GM19193 (cell line): ENCODE data around the gene TOR1AIP2.

Experiments
- POLR2A ChIP-seq: IDR thresholded peaks from 4 replicates; pipeline ENCODE4 v1.6.1; 2011; ENCODE audit not compliant: insufficient read depth, insufficient read length; ENCODE audit errors: extremely low read depth

The TOR1AIP2 gene

DNA sequence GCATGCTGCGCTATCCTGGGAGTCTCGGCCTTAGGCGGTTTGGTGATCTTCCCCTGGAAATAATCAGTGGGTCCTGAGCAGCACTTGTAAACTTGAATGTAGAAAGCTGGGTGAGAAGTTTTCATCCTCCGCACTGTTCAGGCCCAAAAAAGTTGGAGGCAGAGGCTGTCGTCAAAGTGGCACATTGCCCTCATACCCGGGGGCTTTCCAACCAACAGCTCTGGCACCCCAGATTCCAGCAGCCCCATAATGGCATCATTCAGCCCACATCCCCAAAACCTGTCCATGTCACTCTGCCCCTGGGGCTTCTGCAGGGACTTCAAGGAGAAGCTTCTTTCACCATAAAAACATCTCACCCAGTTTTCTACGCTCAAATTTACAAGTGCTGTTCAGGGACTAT, 59.3 kb downstream of the TOR1AIP2 start:
- no peak for TF ChIP-seq POLR2A

DNA sequence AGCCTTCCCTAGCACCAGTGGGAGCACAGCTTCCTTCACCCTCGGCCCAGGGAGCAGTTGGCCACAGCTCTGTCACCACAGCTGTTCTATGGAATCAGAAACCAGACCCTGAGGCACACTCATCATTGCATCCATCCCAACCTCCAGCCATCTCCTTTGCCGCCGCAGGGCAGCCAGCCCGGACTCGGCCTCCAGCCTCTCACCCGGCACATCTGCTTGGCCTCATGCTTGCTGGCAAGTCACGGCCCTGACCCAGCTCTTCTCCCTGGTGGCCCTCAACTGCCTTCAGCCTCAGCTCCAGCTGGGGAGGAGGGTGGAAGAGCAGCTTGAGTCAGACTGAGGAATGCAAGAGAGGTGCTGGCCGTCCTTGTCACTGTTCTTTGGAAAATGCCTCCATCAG, 59.8 kb downstream of the TOR1AIP2 start:
- TF ChIP-seq POLR2A, result no peak

GRCh38 chr1:179817056-179817455, 60.5 kb downstream of the TOR1AIP2 start:
- no peak for TF ChIP-seq POLR2A

DNA sequence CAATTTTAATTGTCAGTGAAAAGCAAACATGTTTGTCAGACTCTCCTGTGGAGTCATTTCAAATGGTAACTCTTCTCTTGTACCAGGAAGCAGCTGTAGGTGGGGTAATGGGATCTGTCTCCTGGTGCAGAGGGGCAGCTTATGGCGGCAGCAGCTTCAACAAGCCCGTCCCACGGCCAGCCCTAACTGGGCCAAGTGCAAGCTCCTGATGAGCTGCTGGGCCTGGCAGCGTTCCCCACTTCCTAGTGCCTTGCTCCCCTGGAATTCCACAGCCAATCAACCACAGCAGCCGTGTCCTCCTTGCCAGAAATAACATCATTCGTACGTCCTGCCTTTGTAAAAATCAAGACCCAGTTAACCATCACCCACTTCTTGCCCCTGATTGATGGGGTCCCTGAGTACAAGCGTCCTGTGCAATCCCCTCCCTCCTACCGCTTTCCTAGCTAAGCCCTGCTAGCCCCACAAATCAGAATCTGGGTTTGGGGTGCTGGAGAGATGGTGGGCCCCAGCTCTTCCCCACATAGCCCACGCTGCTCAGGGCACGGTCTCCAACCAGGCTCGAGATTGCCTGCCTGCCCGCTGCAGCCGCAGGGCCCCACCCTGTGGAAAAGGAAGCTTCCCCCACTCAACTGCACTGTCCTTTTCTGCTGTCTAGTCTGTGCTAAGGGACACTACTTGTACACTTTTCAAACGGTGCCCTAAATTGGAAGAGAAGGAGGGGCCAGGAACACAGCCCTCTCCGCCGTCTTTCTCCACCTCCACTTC, 61.2 kb downstream of the TOR1AIP2 start:
- TF ChIP-seq POLR2A, result no peak

DNA sequence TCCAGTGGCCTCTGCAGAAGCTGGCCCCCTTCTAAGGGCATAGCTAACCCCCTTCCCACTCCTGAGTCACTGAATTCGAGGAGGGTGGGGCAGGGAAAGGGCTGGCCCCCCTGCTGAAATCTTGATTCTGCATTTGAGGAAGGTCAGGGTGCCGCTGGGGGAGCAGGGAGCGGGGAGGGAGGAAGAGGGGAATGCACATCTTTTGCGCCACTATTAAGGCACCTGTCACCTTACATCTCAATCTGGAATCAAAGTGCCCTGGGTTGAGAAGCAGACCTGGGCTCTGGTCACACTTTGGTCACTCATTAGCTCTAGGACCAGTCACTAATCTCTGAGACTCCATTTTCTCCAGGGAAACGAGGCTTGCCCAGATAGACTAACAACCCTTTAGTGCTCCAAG, 62.0 kb downstream of the TOR1AIP2 start:
- no peak for TF ChIP-seq POLR2A

GRCh38 chr1:179814546-179814838, 63.1 kb downstream of the TOR1AIP2 start:
- no peak for TF ChIP-seq POLR2A

DNA sequence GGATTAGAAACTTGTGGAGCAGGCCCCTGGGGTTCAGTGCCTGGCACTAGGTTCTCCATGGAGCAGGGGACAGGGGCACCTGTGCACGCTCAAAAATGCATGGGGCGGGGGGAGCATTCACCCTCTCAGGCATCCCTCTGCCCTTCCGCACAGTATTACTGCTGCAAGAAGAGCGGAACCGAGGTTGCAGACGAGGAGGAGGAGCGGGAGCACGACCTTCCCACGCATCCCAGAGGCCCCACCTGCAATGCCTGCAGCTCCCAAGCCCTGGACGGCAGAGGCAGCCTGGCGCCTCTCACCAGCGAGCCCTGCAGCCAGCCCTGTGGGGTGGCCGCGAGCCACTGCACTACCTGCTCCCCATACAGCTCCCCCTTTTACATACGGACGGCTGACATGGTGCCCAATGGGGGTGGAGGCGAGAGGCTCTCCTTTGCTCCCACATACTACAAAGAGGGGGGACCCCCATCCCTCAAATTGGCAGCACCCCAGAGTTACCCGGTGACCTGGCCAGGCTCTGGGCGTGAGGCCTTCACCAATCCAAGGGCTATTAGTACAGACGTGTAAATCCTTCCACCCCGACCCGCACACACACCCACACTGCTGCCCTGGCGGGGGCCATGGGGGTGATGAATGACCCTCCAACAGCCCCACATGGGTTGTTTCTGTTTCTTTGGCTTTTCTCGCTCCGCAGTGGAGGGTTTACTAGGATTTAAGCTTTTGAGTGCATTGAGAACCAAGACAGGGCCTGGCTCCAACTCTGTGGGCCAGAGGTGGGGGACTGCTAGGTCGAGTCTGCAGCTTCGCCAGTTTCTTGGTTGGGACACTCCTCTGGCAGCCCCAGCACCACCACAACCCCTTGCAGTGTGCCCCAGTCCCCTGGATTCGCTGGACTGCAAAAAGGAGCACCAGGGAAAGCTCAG, 63.7 kb downstream of the TOR1AIP2 start:
- TF ChIP-seq POLR2A, result no peak

DNA sequence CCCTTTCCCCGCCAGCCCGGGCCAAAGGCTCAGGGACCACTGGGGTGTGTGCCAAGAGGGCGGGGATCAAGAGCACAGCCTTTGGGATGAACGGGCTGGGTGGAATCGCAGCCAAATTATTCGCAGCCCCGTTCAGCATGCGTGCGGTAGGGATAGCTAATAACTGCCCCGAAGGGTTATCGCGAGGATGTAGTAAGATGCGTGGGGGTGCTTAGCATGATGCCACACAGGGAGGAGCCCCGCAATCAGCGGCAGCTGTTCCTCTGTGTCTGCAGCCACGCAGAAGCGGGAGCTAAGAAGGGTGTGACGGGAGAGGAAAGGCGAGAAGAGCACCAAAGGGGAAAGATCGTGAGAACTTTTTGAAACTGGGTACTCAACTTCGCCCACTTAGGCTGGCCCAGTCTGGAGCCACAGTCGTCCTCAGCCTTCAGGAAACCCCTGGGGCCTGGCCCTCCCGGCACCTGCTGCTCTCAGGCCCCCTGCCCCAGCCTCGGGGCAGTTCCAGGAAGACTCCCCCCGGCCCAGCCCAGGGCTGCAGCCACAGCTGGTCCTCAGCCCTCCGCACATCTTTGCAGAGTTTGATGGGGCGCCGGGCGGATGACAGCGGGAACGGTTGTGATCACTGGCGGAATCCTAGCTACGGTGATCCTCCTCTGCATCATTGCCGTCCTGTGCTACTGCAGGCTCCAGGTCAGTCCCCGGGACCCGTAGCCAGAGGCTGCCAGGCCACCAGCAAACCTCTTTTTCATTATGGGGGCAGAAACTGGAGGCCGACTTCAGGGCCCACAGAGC, 64.9 kb downstream of the TOR1AIP2 start:
- TF ChIP-seq POLR2A, result no peak

GRCh38 chr1:179810367-179810715, 67.3 kb downstream of the TOR1AIP2 start:
- TF ChIP-seq POLR2A, result no peak

DNA sequence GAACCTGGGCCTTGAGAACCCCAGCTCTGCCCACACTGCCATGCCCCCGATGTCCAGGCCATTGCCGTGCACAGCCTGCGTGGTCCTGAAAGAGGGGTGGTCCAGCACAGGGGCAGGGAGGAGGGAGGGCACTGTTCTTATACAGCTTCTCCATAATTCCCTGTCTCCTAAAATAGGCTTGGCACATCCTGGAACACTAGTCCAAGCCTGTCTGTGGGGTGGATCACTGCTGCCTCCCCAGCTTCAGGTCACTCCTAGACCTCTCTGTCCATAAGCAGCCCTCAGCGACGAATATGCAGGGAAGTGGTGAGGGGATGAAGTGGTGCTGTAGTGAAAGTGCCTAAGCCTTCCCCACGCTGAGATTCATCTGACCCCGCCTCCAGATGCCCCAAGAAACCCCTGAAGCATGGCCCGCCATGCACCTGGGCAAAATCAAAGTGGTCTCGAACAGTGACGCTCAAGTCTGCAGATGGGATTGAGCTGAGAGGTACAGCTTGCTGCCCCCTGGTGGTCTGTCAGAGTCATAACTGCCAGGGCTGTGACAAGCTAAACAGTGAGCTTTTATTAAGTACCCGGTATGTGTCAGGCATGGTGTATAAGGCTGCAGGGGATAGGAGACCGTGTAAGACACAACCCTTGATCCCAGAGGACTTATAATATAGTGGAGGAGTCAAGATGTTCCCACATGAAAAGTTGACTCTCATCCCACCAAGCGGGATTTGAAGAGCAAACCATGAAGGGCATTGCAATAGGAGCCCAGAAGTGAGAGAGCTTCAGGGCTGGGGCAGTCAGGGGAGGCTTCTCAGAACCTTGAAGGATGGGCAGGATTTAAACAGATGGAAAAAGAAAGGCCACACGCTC, 67.9 kb downstream of the TOR1AIP2 start:
- no peak for TF ChIP-seq POLR2A

DNA sequence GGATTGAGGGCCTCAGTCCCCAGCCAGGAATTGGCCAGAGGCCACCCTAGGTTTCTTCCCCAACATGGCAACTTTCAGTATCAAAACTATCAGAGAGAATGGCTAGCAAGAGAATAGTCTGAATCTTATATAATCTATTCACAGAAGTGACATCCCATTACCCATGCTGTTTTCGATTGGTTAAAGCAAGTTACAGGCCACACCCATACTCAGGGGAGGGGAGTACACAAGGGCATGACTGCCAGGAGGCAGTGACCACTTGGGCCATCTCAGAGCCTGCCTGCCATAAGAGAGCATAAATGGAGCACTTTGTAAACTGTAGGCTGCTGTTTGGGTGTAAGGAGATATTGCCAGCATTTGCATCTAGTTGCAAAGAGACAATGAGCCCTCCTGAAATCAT, 69.1 kb downstream of the TOR1AIP2 start:
- no peak for TF ChIP-seq POLR2A

DNA sequence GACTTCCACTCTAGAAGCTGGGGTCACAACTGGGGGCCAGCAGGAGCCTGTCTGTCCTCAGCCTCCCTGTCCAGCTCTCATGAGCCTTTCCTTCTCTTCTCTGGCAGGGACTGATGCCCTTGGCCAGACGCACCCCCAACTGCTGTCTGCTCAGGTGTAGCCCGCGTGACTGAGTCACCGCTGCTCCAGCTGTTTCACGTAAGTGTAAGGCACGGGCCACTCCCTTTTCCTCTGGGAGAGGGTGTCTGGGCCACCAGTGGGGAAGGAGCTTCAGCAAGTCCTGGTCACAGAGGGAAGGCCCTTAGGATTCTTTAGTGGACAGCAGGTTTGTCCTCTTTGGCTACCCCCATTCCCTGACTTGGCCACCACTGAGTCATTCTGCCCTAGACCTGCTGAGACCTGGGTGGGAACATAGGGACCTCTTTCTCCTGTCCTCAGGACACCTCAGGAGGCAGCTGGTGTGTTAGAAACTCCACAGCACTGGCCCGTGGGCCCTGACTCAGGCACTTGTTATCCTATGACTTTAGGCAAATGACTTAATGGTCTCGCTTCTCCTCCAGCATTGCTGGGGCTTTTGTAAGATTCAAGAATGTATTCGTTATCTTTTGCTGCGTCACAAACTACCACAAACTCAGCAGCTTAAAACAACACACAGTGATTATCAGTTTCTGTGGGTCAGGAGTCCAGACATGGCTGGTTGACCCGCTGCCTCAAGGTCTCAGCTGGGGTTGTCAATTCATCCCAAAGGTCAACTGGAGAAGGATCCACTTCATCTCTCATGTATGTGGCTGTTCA, 69.7 kb downstream of the TOR1AIP2 start:
- TF ChIP-seq POLR2A, result no peak

DNA sequence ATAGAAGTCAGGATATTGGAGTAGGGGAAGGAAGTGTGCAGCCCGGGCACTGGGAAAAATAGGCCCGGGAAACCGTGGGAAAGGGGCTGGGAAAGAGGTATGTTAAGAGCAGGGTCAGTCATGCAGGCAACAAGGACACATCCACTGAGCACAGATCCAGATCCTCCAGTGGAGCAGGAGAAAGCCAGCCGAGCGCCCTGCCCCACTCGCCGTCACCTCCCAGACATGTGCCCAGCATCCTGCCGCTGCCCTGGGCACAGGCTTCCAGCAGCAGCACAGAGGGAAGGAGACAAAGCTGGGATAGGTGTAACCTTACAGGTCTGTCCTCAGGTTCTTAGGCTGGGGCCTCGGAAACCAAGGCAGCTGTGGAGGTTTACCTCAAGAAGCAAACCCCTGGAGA, 70.3 kb downstream of the TOR1AIP2 start:
- no peak for TF ChIP-seq POLR2A

GRCh38 chr1:179806333-179806732, 71.3 kb downstream of the TOR1AIP2 start:
- no peak for TF ChIP-seq POLR2A
